K562 (cell line): ENCODE data around the gene ITGB1BP2.
"Not testable (repeated sequence)": the region's sequence is repeated elsewhere in the genome, so short reads cannot be mapped to it uniquely, and the experiment has no call there.

Experiments used
- EP300 ChIP-seq: IDR thresholded peaks from 2 replicates; pipeline ENCODE4 v1.6.1; 2012; ENCODE audit warnings: low read length, improper control_type of control experiment
- FOS ChIP-seq: IDR thresholded peaks from 3 replicates; pipeline ENCODE4 v1.6.1; 2011; ENCODE audit not compliant: insufficient read length; ENCODE audit errors: extremely low read depth
- MAFF ChIP-seq: IDR thresholded peaks from 2 replicates; pipeline ENCODE4 v1.6.1; 2012; ENCODE audit warnings: low read length, improper control_type of control experiment
- MEIS2 ChIP-seq: fragments of 450-650 bp; IDR thresholded peaks from 2 replicates; pipeline ENCODE4 v1.6.1; 2014; ENCODE audit warnings: mild to moderate bottlenecking; ENCODE audit not compliant: partially characterized antibody
- MYNN ChIP-seq, 2 experiments: sonication (generic); formaldehyde crosslinking in 1 of 2; IDR thresholded peaks; 2 replicates each; pipeline versions ENCODE4 v1.5.0 to v1.6.1; 2016 to 2020; ENCODE audit warnings: antibody characterized with exemption in 1 of 2, missing genetic modification reagents in 1 of 2
- PATZ1 ChIP-seq: fragments of 250-450 bp; sonication (Bioruptor Pico); IDR thresholded peaks from 2 replicates; pipeline ENCODE4 v1.5.0; 2020; ENCODE audit warnings: mild to moderate bottlenecking, borderline replicate concordance
- POLR2A ChIP-seq: fragments of 450-650 bp; conservative IDR thresholded peaks from 2 replicates; pipeline ENCODE4 v1.6.1; 2016
- POLR2AphosphoS5 ChIP-seq: IDR thresholded peaks from 2 replicates; pipeline ENCODE4 v1.6.1; 2011; ENCODE audit warnings: mild to moderate bottlenecking, low read depth, low read length, moderate library complexity; ENCODE audit not compliant: control insufficient read depth, insufficient read depth
- RBM14 ChIP-seq: fragments of 200-400 bp; formaldehyde crosslinking; IDR thresholded peaks from 2 replicates; pipeline ENCODE4 v1.6.1; 2018; ENCODE audit warnings: low read depth, mild to moderate bottlenecking, low read length, moderate library complexity, borderline replicate concordance; ENCODE audit not compliant: insufficient read depth
- SMARCC2 ChIP-seq: fragments of 450-650 bp; IDR thresholded peaks from 2 replicates; pipeline ENCODE4 v1.6.1; 2017; ENCODE audit warnings: antibody characterized with exemption, moderate library complexity, mild to moderate bottlenecking, low read depth
- YY1 ChIP-seq, 3 experiments: IDR thresholded peaks; 2 replicates each; pipeline ENCODE4 v1.6.1; 2011; ENCODE audit warnings: low read length in 2 of 3, mild to moderate bottlenecking in 2 of 3, moderate library complexity in 2 of 3, borderline replicate concordance in 1 of 3, control low read depth in 1 of 3, low read depth in 1 of 3; ENCODE audit not compliant: insufficient read depth in 3 of 3, insufficient replicate concordance in 2 of 3, control insufficient read depth in 1 of 3, insufficient read length in 1 of 3; ENCODE audit errors: extremely low read depth in 1 of 3
- ZNF212 ChIP-seq: fragments of 450-650 bp; formaldehyde crosslinking; IDR thresholded peaks from 2 replicates; pipeline ENCODE4 v1.4.0; 2020; ENCODE audit warnings: mild to moderate bottlenecking
- ZNF274 ChIP-seq: IDR thresholded peaks from 2 replicates; pipeline ENCODE4 v1.6.1; 2011; ENCODE audit warnings: low read depth, mild to moderate bottlenecking, low read length, moderate library complexity, borderline replicate concordance
- TF ChIP-seq, protein P1 (sequence below): fragments of 450-650 bp; IDR thresholded peaks from 2 replicates; pipeline ENCODE4 v1.7.0; 2016; ENCODE audit warnings: borderline replicate concordance

- TF ChIP-seq POLR2AphosphoS5; SMARCC2; MAFF; FOS; RBM14; EP300; PATZ1 (CRISPR knock-in tag); ZNF274; MEIS2; POLR2A; MYNN (IDR thresholded peaks at IDR 0.05); MYNN (CRISPR knock-in tag; IDR thresholded peaks at IDR 0.05); ZNF212 (CRISPR knock-in tag); YY1 (IDR thresholded peaks at IDR 0.05; ENCODE audit: borderline replicate concordance in 1 of 3, control insufficient read depth in 1 of 3, extremely low read depth in 1 of 3, insufficient read depth in 3 of 3, insufficient read length in 1 of 3, insufficient replicate concordance in 2 of 3, low read depth in 1 of 3, low read length in 2 of 3): not testable (repeated sequence)
- TF ChIP-seq, protein P1, sequence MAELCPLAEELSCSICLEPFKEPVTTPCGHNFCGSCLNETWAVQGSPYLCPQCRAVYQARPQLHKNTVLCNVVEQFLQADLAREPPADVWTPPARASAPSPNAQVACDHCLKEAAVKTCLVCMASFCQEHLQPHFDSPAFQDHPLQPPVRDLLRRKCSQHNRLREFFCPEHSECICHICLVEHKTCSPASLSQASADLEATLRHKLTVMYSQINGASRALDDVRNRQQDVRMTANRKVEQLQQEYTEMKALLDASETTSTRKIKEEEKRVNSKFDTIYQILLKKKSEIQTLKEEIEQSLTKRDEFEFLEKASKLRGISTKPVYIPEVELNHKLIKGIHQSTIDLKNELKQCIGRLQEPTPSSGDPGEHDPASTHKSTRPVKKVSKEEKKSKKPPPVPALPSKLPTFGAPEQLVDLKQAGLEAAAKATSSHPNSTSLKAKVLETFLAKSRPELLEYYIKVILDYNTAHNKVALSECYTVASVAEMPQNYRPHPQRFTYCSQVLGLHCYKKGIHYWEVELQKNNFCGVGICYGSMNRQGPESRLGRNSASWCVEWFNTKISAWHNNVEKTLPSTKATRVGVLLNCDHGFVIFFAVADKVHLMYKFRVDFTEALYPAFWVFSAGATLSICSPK = not testable (repeated sequence)
These were observed 15.4 kb downstream of the ITGB1BP2 start for GRCh38 chrX:71316959-71317358.
